ENCODE measurements around the gene HCST.

The HCST gene

DNA sequence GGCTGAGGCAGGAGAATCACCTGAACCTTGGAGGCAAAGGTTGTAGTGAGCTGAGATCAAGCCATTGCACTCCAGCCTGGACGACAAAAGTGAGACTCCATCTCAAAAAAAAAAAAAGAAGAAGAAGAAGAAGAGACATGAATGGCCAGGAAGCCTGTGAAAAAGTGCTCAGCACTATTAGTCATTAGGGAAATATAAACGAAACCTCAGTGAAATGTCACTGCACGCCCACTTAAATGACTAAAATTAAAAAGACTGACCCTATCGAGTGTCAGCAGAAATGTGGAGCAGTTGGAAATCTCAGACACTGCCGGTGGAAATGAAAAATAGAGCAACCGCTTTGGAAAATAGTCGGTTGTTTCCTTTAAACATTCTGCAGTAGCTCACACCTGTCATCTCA is 11.3 kb downstream of the HCST start:
- no peaks in the 10 kb centered on the region for H3K36me3 ChIP-seq (ENCODE audit: control insufficient read depth, insufficient read depth, low read length)
- H3K9ac ChIP-seq (ENCODE audit: low read length): no peak overlapping the region
- no peak overlapping the region for H3K4me3 ChIP-seq (ENCODE audit: low read length)
- H3K27me3 ChIP-seq (ENCODE audit: control insufficient read depth, insufficient read depth, low read length): no peaks in the 10 kb centered on the region
- no peak overlapping the region for H3K27ac ChIP-seq (ENCODE audit: low read depth, low read length)
- no peaks in the 10 kb centered on the region for H3K4me1 ChIP-seq (ENCODE audit: control insufficient read depth, insufficient read depth, low read length)

DNA sequence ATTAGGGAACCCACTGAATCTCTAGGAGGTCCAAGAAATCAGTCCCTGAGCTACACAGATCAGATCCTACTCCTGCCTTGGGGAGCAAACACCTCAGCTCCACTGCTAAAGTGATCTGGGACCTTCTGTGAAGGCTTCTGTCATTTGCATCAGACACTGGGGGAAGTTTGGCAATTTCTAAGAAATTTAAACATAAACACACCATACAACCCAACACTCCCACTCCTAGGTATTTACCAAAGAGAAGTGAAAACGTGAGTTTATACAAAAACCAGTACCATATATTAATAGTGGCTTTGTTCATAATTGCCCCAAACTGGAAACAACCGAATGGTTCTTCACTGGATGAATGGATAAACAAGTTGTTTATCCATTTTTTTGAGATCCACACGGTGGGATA is 13.1 kb downstream of the HCST start:
- Histone ChIP-seq H3K27me3 (ENCODE audit: control insufficient read depth, insufficient read depth, low read length) (no peaks in the 10 kb centered on the region), H3K36me3 (ENCODE audit: control insufficient read depth, insufficient read depth, low read length) (no peaks in the 10 kb centered on the region), H3K4me3 (ENCODE audit: low read length) (no peak overlapping the region), H3K27ac (ENCODE audit: low read depth, low read length) (no peak overlapping the region), H3K4me1 (ENCODE audit: control insufficient read depth, insufficient read depth, low read length) (no peaks in the 10 kb centered on the region), H3K9ac (ENCODE audit: low read length) (no peak overlapping the region)

DNA sequence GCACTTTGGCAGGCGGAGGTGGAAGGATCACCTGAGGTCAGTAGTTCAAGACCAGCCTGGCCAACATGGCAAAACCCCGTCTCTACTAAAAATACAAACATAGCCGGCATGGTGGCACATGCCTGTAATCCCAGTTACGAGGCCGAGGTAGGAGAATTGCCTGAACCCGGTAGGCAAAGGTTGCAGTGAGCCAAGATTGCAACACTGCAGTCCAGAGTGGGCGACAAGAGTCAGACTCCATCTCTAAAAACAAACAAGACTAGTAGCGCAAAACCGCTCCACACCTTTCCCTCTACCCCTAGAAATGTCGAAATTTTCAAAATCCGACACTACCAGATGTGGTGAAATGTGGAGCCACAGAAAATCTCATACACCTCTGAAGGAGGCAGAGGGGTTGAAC is 17.0 kb downstream of the HCST start:
- H3K9ac ChIP-seq (ENCODE audit: low read length): no peak overlapping the region
- H3K27me3 ChIP-seq (ENCODE audit: control insufficient read depth, insufficient read depth, low read length): no peaks in the 10 kb centered on the region
- H3K36me3 ChIP-seq (ENCODE audit: control insufficient read depth, insufficient read depth, low read length): no peaks in the 10 kb centered on the region
- H3K27ac ChIP-seq (ENCODE audit: low read depth, low read length): no peak overlapping the region
- H3K4me1 ChIP-seq (ENCODE audit: control insufficient read depth, insufficient read depth, low read length): no peaks in the 10 kb centered on the region
- H3K4me3 ChIP-seq (ENCODE audit: low read length): no peak overlapping the region

- H3K4me3 ChIP-seq (ENCODE audit: low read length): no peak overlapping the region
- H3K27me3 ChIP-seq (ENCODE audit: control insufficient read depth, insufficient read depth, low read length): no peaks in the 10 kb centered on the region
- no peak overlapping the region for H3K27ac ChIP-seq (ENCODE audit: low read depth, low read length)
- no peaks in the 10 kb centered on the region for H3K4me1 ChIP-seq (ENCODE audit: control insufficient read depth, insufficient read depth, low read length)
- H3K9ac ChIP-seq (ENCODE audit: low read length): no peak overlapping the region
- no peaks in the 10 kb centered on the region for H3K36me3 ChIP-seq (ENCODE audit: control insufficient read depth, insufficient read depth, low read length)
These were observed 18.7 kb downstream of the HCST start for GRCh38 chr19:35921012-35921411.

- no peak overlapping the region for H3K27ac ChIP-seq (ENCODE audit: low read depth, low read length)
- H3K9ac ChIP-seq (ENCODE audit: low read length): no peak overlapping the region
- no peaks in the 10 kb centered on the region for H3K4me1 ChIP-seq (ENCODE audit: control insufficient read depth, insufficient read depth, low read length)
- H3K27me3 ChIP-seq (ENCODE audit: control insufficient read depth, insufficient read depth, low read length): no peaks in the 10 kb centered on the region
- no peak overlapping the region for H3K4me3 ChIP-seq (ENCODE audit: low read length)
- no peaks in the 10 kb centered on the region for H3K36me3 ChIP-seq (ENCODE audit: control insufficient read depth, insufficient read depth, low read length)
These were observed 23.2 kb downstream of the HCST start for GRCh38 chr19:35925501-35925900.

DNA sequence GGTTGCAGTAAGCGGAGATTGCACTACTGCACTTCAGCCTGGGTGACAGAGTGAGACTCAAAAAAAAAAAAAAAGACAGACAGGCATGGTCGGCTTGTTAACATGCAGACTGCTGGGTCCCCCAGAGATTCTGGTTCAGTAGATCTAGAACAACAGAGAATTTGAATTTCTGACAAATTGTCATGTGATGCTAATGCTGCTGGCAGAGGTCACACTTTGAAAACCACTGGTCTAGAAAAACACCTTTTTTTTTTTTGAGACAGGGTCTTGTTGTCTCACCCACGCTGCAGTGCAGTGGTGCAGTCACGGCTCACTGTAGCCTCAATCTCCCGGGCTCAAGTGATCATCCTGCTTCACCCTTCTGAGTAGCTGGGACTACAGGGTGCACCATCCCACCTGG is 26.2 kb downstream of the HCST start:
- Histone ChIP-seq H3K4me1 (ENCODE audit: control insufficient read depth, insufficient read depth, low read length) (no peaks in the 10 kb centered on the region), H3K4me3 (ENCODE audit: low read length) (no peak overlapping the region), H3K9ac (ENCODE audit: low read length) (no peak overlapping the region), H3K27me3 (ENCODE audit: control insufficient read depth, insufficient read depth, low read length) (no peaks in the 10 kb centered on the region), H3K27ac (ENCODE audit: low read depth, low read length) (no peak overlapping the region), H3K36me3 (ENCODE audit: control insufficient read depth, insufficient read depth, low read length) (no peaks in the 10 kb centered on the region)

DNA sequence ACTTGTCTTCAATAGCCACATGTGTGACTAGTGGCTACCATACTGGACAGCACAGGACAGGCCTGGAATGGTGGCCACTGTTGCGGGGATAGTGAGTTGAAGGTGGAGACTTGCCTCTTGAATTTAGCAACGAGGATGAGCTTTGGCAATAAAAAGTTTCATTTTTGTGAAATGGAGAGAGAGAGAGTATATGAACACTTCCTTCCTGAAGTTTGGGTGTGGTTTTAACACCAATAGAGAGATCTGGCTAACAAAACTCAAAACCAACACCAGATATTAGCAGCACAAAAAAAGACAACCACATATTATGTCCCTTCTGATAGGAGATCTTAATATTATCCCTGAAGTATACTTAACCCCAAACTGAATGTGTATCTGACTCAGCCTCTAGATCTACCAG is 27.5 kb downstream of the HCST start:
- Histone ChIP-seq H3K36me3 (ENCODE audit: control insufficient read depth, insufficient read depth, low read length) (no peaks in the 10 kb centered on the region), H3K27ac (ENCODE audit: low read depth, low read length) (no peak overlapping the region), H3K4me3 (ENCODE audit: low read length) (no peak overlapping the region), H3K27me3 (ENCODE audit: control insufficient read depth, insufficient read depth, low read length) (no peaks in the 10 kb centered on the region), H3K9ac (ENCODE audit: low read length) (no peak overlapping the region), H3K4me1 (ENCODE audit: control insufficient read depth, insufficient read depth, low read length) (no peaks in the 10 kb centered on the region)

GRCh38 chr19:35931161-35931873 is 29.0 kb downstream of the HCST start:
- Histone ChIP-seq H3K27me3 (ENCODE audit: control insufficient read depth, insufficient read depth, low read length) (no peaks in the 10 kb centered on the region), H3K36me3 (ENCODE audit: control insufficient read depth, insufficient read depth, low read length) (no peaks in the 10 kb centered on the region), H3K9ac (ENCODE audit: low read length) (no peak overlapping the region), H3K4me3 (ENCODE audit: low read length) (peak overlapping the region; percentile 19), H3K27ac (ENCODE audit: low read depth, low read length) (peak overlapping the region; percentile 16), H3K4me1 (ENCODE audit: control insufficient read depth, insufficient read depth, low read length) (no peaks in the 10 kb centered on the region)

GRCh38 chr19:35931874-35932202 is 29.5 kb downstream of the HCST start:
- H3K9ac ChIP-seq (ENCODE audit: low read length): no peak overlapping the region
- no peaks in the 10 kb centered on the region for H3K36me3 ChIP-seq (ENCODE audit: control insufficient read depth, insufficient read depth, low read length)
- no peak overlapping the region for H3K27ac ChIP-seq (ENCODE audit: low read depth, low read length)
- H3K4me1 ChIP-seq (ENCODE audit: control insufficient read depth, insufficient read depth, low read length): no peaks in the 10 kb centered on the region
- H3K4me3 ChIP-seq (ENCODE audit: low read length): peak overlapping the region; percentile 2
- no peaks in the 10 kb centered on the region for H3K27me3 ChIP-seq (ENCODE audit: control insufficient read depth, insufficient read depth, low read length)

GRCh38 chr19:35932291-35932936 is 30.1 kb downstream of the HCST start:
- H3K4me3 ChIP-seq (ENCODE audit: low read length): no peak overlapping the region
- H3K9ac ChIP-seq (ENCODE audit: low read length): no peak overlapping the region
- H3K27ac ChIP-seq (ENCODE audit: low read depth, low read length): no peak overlapping the region
- no peaks in the 10 kb centered on the region for H3K36me3 ChIP-seq (ENCODE audit: control insufficient read depth, insufficient read depth, low read length)
- no peaks in the 10 kb centered on the region for H3K27me3 ChIP-seq (ENCODE audit: control insufficient read depth, insufficient read depth, low read length)
- no peaks in the 10 kb centered on the region for H3K4me1 ChIP-seq (ENCODE audit: control insufficient read depth, insufficient read depth, low read length)

- Histone ChIP-seq H3K27ac (ENCODE audit: low read depth, low read length) (peak within 1 kb of the TSS; percentile 63), H3K4me3 (ENCODE audit: low read length) (peak within 1 kb of the TSS; percentile 65), H3K9ac (ENCODE audit: low read length) (peak within 1 kb of the TSS; percentile 4), H3K27me3 (ENCODE audit: control insufficient read depth, insufficient read depth, low read length) (no peaks in the 10 kb centered on the region), H3K4me1 (ENCODE audit: control insufficient read depth, insufficient read depth, low read length) (no peaks in the 10 kb centered on the region), H3K36me3 (ENCODE audit: control insufficient read depth, insufficient read depth, low read length) (peaks cover 4% of the 10 kb centered on the region)
These were observed 33.8 kb downstream of the HCST start, which contains the start of gene LRFN3 for GRCh38 chr19:35935911-35936737. LRFN3 (plus strand) TSS chr19:35936374; CDS start chr19:35939426, 3,052 bp downstream.

GRCh38 chr19:35936738-35937268 is 34.5 kb downstream of the HCST start:
- H3K4me1 ChIP-seq (ENCODE audit: control insufficient read depth, insufficient read depth, low read length): no peaks in the 10 kb centered on the region
- no peak overlapping the region for H3K9ac ChIP-seq (ENCODE audit: low read length)
- H3K27ac ChIP-seq (ENCODE audit: low read depth, low read length): peak overlapping the region; percentile 63
- no peaks in the 10 kb centered on the region for H3K27me3 ChIP-seq (ENCODE audit: control insufficient read depth, insufficient read depth, low read length)
- peaks cover 4% of the 10 kb centered on the region for H3K36me3 ChIP-seq (ENCODE audit: control insufficient read depth, insufficient read depth, low read length)
- H3K4me3 ChIP-seq (ENCODE audit: low read length): peak overlapping the region; percentile 65
